Peyer's patch (tissue), 4 donors: ENCODE data around the gene PRPSAP1.

Experiments
- CTCF ChIP-seq, 6 experiments: fragments of 450-650 bp in 4 of 6; fragments of 200-600 bp in 2 of 6; sonication (generic) in 1 of 6; IDR thresholded peaks; one replicate each; pipeline ENCODE4 v1.5.1; 2017 to 2019; ENCODE audit warnings: antibody characterized with exemption in 6 of 6, mild to moderate bottlenecking in 3 of 6, moderate library complexity in 1 of 6
- POLR2A ChIP-seq, 2 donors: fragments of 450-650 bp; IDR thresholded peaks; one replicate each; pipeline ENCODE4 v1.5.1; 2017; ENCODE audit warnings: antibody characterized with exemption in 2 of 2, mild to moderate bottlenecking in 2 of 2, moderate library complexity in 2 of 2

DNA sequence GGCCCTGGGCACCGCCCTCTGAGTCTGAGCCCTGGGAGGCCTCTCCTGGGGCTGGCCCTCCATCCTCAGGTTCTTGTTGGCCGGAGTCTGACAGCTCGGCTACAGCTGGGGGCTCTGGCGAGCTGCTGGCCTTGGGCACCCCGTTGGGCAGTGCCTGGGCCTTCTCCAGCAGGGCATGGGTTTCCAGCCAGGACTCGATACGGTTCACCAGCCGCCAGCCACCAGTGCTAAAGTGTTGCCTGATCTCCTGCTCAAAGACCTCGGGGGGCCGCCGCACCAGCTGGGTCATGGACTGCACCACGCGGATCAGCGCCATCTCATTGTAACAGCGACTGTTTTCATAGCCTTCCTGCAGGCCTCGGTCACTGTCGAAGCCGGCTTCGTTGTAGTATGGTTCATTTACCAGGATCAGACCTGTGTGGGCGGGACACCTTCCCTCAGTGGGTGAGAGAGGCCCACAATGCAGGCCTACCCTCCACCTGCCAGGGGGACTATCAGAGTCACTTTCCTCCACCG, 37.5 kb upstream of the PRPSAP1 start:
- no peak for TF ChIP-seq POLR2A (IDR thresholded peaks at IDR 0.05)
- TF ChIP-seq CTCF (IDR thresholded peaks at IDR 0.05): no peak
